ENCODE results near the gene C11orf68.

The C11orf68 gene

GRCh38 chr11:65887723-65888162 is 31.1 kb downstream of the C11orf68 start:
- H3K27ac ChIP-seq (ENCODE audit: low read depth, low read length) = no peak overlapping the region
- H3K4me1 ChIP-seq (ENCODE audit: control insufficient read depth, insufficient read depth, low read length) = peaks cover 22% of the 10 kb centered on the region
- peaks cover 41% of the 10 kb centered on the region for H3K36me3 ChIP-seq (ENCODE audit: control insufficient read depth, insufficient read depth, low read length)
- H3K27me3 ChIP-seq (ENCODE audit: control insufficient read depth, insufficient read depth, low read length) = peaks cover 14% of the 10 kb centered on the region
- no peaks in the 10 kb centered on the region for H3K9me3 ChIP-seq (ENCODE audit: control insufficient read depth, insufficient read depth, low read depth, low read length)
- peak overlapping the region; percentile 63 for H3K9ac ChIP-seq (ENCODE audit: low read length)
- H3K4me3 ChIP-seq (ENCODE audit: low read depth, low read length) = peak overlapping the region; percentile 94

DNA sequence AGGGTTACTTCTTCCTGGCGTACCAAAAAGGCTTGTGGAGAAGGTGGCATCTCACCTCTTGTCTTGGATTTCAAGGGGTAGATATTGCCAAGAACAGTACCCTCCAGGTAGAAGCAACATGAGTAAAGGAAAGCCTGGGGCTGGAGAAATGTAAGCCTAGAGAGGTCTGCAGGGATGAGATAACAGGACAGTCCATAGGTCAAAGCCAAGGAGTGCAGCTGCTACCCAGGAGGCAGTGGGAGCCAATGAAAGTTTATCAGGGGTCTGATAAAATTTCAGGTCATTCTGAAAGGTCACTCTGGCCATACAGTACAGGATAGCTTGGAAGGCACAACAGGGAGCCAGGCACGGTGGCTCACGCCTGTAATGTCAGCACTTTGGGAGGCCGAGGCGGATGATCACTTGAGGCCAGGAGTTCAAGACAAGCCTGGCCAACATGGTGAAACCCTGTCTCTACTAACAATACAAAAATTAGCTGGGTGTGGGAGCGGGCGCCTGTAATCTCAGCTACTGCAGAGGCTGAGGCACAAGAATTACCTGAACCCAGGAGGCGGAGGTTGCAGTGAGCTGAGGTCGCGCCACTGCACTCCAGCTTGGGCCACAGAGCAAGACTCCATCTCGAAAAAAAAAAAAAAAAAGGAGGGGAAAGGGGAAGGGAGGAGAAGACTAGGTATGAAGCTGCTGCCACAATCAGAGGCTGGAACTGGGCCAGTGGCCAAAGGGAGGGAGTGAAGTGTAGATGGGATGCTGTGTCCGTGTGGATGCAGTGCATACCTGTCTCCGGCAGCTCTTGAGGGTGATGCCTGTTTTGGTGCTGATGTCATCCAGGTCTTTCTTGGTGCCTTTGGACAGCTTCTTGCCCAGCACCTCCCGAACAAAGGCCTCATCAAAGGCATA is 31.8 kb downstream of the C11orf68 start:
- Histone ChIP-seq H3K4me1 (ENCODE audit: control insufficient read depth, insufficient read depth, low read length) (peaks cover 19% of the 10 kb centered on the region), H3K4me3 (ENCODE audit: low read depth, low read length) (peak overlapping the region; percentile 94), H3K27ac (ENCODE audit: low read depth, low read length) (no peak overlapping the region), H3K36me3 (ENCODE audit: control insufficient read depth, insufficient read depth, low read length) (peaks cover 48% of the 10 kb centered on the region), H3K9ac (ENCODE audit: low read length) (peak overlapping the region; percentile 63), H3K27me3 (ENCODE audit: control insufficient read depth, insufficient read depth, low read length) (peaks cover 14% of the 10 kb centered on the region), H3K9me3 (ENCODE audit: control insufficient read depth, insufficient read depth, low read depth, low read length) (no peaks in the 10 kb centered on the region)

- H3K4me3 ChIP-seq (ENCODE audit: low read depth, low read length) = no peak overlapping the region
- H3K27me3 ChIP-seq (ENCODE audit: control insufficient read depth, insufficient read depth, low read length) = peaks cover 14% of the 10 kb centered on the region
- peaks cover 53% of the 10 kb centered on the region for H3K36me3 ChIP-seq (ENCODE audit: control insufficient read depth, insufficient read depth, low read length)
- H3K27ac ChIP-seq (ENCODE audit: low read depth, low read length) = no peak overlapping the region
- peaks cover 15% of the 10 kb centered on the region for H3K4me1 ChIP-seq (ENCODE audit: control insufficient read depth, insufficient read depth, low read length)
- H3K9ac ChIP-seq (ENCODE audit: low read length) = no peak overlapping the region
- no peaks in the 10 kb centered on the region for H3K9me3 ChIP-seq (ENCODE audit: control insufficient read depth, insufficient read depth, low read depth, low read length)
These were observed 32.9 kb downstream of the C11orf68 start for GRCh38 chr11:65885808-65886536.

DNA sequence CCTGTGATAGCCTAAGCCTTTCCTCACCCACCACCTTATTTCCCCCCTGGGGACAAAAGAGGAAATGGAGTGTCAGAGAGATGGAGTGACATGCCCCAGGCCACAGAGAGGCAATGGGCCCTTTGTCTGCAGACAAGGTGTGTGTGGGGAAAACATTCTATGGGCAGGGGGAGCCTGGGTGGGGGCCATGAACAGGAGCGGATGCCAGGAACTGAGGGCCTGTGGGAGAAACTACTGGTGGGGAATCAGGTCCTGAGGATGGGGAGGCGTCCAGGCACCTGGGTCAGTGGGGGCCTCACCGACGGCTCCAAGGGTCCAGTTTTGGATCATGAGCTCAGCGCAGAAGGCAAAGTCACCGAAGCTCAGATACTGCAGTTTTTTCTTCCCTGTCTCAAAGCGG is 33.6 kb downstream of the C11orf68 start:
- Histone ChIP-seq H3K9me3 (ENCODE audit: control insufficient read depth, insufficient read depth, low read depth, low read length) (no peaks in the 10 kb centered on the region), H3K9ac (ENCODE audit: low read length) (no peak overlapping the region), H3K27ac (ENCODE audit: low read depth, low read length) (no peak overlapping the region), H3K4me3 (ENCODE audit: low read depth, low read length) (no peak overlapping the region), H3K4me1 (ENCODE audit: control insufficient read depth, insufficient read depth, low read length) (peaks cover 15% of the 10 kb centered on the region), H3K36me3 (ENCODE audit: control insufficient read depth, insufficient read depth, low read length) (peaks cover 53% of the 10 kb centered on the region), H3K27me3 (ENCODE audit: control insufficient read depth, insufficient read depth, low read length) (peaks cover 13% of the 10 kb centered on the region)

DNA sequence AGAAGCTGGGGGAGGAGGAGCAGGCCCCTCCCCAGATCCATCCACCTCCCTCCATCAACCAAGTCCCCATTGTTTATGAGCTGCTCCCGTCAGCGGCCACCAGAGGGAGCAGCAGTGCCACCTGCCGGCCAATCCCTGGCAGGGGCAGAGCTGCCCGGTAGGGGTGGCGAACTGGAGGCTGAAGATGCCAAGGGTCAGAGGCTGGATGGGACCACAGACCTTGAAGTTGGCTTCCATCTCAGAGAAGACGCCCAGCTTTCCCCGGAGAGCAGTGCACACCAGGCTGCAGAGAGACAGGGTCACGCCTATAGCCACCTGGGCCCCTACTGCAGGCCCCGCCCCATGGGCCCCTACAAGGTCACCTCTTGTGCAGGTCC is 34.2 kb downstream of the C11orf68 start:
- H3K36me3 ChIP-seq (ENCODE audit: control insufficient read depth, insufficient read depth, low read length) = peaks cover 53% of the 10 kb centered on the region

DNA sequence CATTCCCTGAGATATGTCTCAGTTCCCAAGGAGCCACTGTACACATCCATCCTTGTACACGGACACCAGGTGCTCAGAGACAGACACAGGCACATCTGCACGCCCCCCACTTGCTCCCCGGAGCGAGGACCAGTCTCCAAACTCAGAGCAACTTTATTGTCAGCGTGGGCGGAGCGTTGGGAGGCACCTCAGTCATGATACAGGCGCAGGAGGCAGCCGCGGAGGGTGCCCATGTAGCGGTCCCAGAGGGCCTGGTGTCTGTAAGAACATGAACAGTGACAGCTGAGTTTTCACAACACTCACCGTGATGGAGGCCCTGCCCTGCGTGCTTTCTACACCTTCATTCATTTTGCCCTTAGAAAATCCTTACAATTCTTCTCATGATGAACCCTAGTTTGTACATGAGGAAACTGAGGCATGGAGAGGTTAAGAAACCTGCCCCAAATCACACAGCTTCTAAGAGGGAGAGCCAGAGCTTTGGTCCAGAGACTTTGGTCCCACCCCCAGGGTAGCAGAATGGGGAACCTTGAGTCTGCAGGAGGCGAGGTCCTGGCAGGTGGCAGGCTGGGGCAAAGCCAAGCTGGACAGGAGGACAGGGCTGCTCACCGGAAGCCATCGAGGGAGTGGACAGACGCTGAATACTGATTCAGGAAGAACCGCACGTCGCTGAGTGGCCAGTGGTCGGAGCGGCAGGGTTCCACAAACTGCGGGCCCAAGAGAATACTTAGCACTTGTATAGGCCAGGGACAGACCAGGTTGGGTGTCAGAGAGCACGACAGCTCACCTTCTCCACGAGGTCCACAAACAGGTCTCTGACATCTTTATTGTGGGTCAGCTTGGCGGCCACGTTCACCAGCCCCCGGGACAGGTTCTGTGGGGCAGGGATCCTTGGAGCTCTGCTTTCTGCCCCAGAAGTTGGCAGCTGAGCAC is 34.8 kb downstream of the C11orf68 start:
- Histone ChIP-seq H3K27ac (ENCODE audit: low read depth, low read length) (no peak overlapping the region), H3K27me3 (ENCODE audit: control insufficient read depth, insufficient read depth, low read length) (peaks cover 1% of the 10 kb centered on the region; the same call in 1 of the 2 replicates), H3K9me3 (ENCODE audit: control insufficient read depth, insufficient read depth, low read depth, low read length) (no peaks in the 10 kb centered on the region), H3K36me3 (ENCODE audit: control insufficient read depth, insufficient read depth, low read length) (peaks cover 53% of the 10 kb centered on the region), H3K4me3 (ENCODE audit: low read depth, low read length) (no peak overlapping the region), H3K4me1 (ENCODE audit: control insufficient read depth, insufficient read depth, low read length) (peaks cover 6% of the 10 kb centered on the region), H3K9ac (ENCODE audit: low read length) (no peak overlapping the region)

More for the DNA sequence above, 34.2 kb downstream of the C11orf68 start:
- Histone ChIP-seq H3K9ac (ENCODE audit: low read length) (no peak overlapping the region), H3K9me3 (ENCODE audit: control insufficient read depth, insufficient read depth, low read depth, low read length) (no peaks in the 10 kb centered on the region), H3K27me3 (ENCODE audit: control insufficient read depth, insufficient read depth, low read length) (peaks cover 8% of the 10 kb centered on the region), H3K4me3 (ENCODE audit: low read depth, low read length) (no peak overlapping the region), H3K4me1 (ENCODE audit: control insufficient read depth, insufficient read depth, low read length) (peaks cover 9% of the 10 kb centered on the region), H3K27ac (ENCODE audit: low read depth, low read length) (no peak overlapping the region)

DNA sequence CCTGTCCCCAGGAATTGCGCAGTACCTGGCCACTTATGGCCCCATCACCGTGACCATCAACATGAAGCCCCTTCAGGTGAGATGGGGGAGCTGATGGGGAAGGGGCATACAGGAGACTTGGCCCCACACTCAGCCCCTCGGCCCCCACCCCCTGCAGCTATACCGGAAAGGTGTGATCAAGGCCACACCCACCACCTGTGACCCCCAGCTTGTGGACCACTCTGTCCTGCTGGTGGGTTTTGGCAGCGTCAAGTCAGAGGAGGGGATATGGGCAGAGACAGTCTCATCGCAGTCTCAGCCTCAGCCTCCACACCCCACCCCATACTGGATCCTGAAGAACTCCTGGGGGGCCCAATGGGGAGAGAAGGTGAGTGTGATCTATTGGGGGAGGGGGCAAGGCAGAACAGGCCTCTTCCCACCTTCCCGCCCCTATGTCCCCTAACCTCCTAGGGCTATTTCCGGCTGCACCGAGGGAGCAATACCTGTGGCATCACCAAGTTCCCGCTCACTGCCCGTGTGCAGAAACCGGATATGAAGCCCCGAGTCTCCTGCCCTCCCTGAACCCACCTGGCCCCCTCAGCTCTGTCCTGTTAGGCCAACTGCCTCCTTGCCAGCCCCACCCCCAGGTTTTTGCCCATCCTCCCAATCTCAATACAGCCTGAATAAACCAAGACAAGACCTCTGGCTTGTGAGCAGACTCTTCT is 35.7 kb downstream of the C11orf68 start:
- Histone ChIP-seq H3K27ac (ENCODE audit: low read depth, low read length) (no peak overlapping the region), H3K36me3 (ENCODE audit: control insufficient read depth, insufficient read depth, low read length) (peaks cover 53% of the 10 kb centered on the region), H3K9ac (ENCODE audit: low read length) (no peak overlapping the region), H3K4me3 (ENCODE audit: low read depth, low read length) (no peak overlapping the region), H3K27me3 (ENCODE audit: control insufficient read depth, insufficient read depth, low read length) (no peaks in the 10 kb centered on the region), H3K4me1 (ENCODE audit: control insufficient read depth, insufficient read depth, low read length) (peaks cover 5% of the 10 kb centered on the region), H3K9me3 (ENCODE audit: control insufficient read depth, insufficient read depth, low read depth, low read length) (no peaks in the 10 kb centered on the region)

DNA sequence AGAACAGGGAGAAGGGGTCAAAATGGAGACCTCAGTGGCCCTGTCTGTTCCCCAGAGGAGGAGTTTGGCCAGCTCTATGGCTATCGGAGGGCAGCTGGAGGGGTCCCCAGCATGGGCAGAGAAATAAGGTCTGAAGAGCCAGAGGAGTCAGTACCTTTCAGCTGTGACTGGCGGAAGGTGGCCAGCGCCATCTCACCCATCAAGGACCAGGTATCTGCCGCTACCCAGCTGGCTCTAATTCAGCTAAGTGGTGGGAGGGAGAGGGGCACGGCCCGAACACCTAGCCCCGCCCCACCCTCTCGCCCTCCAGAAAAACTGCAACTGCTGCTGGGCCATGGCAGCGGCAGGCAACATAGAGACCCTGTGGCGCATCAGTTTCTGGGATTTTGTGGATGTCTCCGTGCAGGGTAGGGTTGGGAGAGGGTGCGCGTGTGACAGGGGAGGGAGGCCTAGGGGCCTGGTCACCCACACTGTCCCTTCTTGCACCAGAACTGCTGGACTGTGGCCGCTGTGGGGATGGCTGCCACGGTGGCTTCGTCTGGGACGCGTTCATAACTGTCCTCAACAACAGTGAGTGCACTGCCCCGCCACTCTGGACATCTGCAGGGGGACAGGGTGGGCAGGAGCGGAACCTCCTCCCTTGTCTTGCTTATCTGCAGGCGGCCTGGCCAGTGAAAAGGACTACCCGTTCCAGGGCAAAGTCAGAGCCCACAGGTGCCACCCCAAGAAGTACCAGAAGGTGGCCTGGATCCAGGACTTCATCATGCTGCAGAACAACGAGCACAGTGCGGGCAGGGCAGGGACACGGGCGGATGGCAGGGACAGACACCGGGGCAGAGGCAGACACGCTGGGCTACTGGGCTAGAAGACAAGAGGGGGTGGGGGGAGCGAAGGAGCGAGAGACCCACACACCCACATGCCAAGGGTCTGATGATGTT is 36.5 kb downstream of the C11orf68 start:
- Histone ChIP-seq H3K36me3 (ENCODE audit: control insufficient read depth, insufficient read depth, low read length) (peaks cover 53% of the 10 kb centered on the region), H3K9ac (ENCODE audit: low read length) (no peak overlapping the region), H3K27me3 (ENCODE audit: control insufficient read depth, insufficient read depth, low read length) (no peaks in the 10 kb centered on the region), H3K27ac (ENCODE audit: low read depth, low read length) (no peak overlapping the region), H3K9me3 (ENCODE audit: control insufficient read depth, insufficient read depth, low read depth, low read length) (no peaks in the 10 kb centered on the region), H3K4me1 (ENCODE audit: control insufficient read depth, insufficient read depth, low read length) (peaks cover 2% of the 10 kb centered on the region), H3K4me3 (ENCODE audit: low read depth, low read length) (no peak overlapping the region)

DNA sequence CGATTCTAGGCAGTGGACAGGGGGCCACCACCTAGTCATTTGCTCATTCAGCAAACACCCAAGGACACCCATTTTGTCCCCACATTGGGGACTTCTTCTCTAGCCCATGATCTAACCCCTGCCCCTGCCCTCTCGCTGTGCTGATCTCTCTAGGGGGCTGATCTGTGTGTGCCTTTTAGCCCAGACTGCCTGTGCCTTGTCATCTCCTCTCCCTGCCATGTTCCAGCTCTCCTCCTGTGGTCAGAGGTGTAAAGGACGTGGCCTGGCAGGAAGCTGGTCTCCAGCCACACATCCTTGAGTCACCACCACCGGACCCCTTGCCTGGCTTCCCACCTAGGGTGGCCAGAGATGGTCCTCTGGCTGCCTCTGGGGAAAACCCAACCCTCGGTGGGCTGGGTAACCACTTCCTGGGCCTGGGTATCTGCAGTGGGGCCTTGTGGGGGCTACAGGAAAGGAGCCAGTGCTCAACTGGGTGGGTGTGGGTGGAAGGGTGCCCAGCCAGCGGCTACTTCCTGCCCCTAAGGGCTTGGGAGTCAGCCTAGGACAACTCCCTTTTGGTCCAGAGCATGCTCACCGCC is 37.9 kb downstream of the C11orf68 start:
- Histone ChIP-seq H3K4me3 (ENCODE audit: low read depth, low read length) (no peak overlapping the region), H3K9me3 (ENCODE audit: control insufficient read depth, insufficient read depth, low read depth, low read length) (no peaks in the 10 kb centered on the region), H3K36me3 (ENCODE audit: control insufficient read depth, insufficient read depth, low read length) (peaks cover 41% of the 10 kb centered on the region), H3K27ac (ENCODE audit: low read depth, low read length) (no peak overlapping the region), H3K27me3 (ENCODE audit: control insufficient read depth, insufficient read depth, low read length) (no peaks in the 10 kb centered on the region), H3K4me1 (ENCODE audit: control insufficient read depth, insufficient read depth, low read length) (no peaks in the 10 kb centered on the region), H3K9ac (ENCODE audit: low read length) (no peak overlapping the region)
